ENCODE data around the gene MS4A3. TPM values are rescaled to one million over a fixed set of nuclear protein-coding genes. Genes with fewer than 3 reads are reported as not detected.

MS4A3 gene
- total and polyA plus RNA-seq, 11 donors, result 0.11 to 1.4 TPM; not detected in 9

DNA sequence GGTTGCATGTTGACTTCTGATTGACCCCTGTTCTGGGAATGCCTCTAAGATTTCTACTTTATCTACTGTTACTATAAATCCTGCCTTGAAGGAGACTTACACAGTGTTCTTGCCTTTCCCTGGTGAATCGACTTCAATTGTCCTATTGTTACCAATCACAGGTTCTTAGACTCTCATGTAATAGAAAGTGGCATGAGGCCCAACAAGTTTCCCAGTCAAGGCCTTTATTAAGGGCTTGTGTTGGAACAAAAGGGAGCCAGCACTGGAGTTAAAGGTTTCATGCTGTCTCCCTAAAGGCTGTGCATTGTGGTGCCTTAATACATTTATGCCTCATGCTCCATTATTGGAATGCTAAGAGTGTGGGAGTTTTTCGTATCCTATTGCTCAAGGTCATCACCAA, 55.3 kb downstream of the MS4A3 start:
- no peaks in the 10 kb centered on the region for H3K36me3 ChIP-seq
- WGBS, 4 donors, result 65 to 81% (median 72%) methylated on average over 2 of the region's 2 CpGs
- no peak overlapping the region for H3K4me3 ChIP-seq
- no peak overlapping the region for H3K27ac ChIP-seq
- no peak for TF ChIP-seq POLR2A (IDR thresholded peaks at IDR 0.05)
- TF ChIP-seq, protein P1, sequence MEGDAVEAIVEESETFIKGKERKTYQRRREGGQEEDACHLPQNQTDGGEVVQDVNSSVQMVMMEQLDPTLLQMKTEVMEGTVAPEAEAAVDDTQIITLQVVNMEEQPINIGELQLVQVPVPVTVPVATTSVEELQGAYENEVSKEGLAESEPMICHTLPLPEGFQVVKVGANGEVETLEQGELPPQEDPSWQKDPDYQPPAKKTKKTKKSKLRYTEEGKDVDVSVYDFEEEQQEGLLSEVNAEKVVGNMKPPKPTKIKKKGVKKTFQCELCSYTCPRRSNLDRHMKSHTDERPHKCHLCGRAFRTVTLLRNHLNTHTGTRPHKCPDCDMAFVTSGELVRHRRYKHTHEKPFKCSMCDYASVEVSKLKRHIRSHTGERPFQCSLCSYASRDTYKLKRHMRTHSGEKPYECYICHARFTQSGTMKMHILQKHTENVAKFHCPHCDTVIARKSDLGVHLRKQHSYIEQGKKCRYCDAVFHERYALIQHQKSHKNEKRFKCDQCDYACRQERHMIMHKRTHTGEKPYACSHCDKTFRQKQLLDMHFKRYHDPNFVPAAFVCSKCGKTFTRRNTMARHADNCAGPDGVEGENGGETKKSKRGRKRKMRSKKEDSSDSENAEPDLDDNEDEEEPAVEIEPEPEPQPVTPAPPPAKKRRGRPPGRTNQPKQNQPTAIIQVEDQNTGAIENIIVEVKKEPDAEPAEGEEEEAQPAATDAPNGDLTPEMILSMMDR (IDR thresholded peaks at IDR 0.05), result no peak
- DNase-seq, result no peak
- no peaks in the 10 kb centered on the region for H3K4me1 ChIP-seq
- ATAC-seq, result no peak
- H3K9me3 ChIP-seq, result no peaks in the 10 kb centered on the region
- intact Hi-C loops (cut with DNase I), result no loop called here
- H3K27me3 ChIP-seq, result no peaks in the 10 kb centered on the region

DNA sequence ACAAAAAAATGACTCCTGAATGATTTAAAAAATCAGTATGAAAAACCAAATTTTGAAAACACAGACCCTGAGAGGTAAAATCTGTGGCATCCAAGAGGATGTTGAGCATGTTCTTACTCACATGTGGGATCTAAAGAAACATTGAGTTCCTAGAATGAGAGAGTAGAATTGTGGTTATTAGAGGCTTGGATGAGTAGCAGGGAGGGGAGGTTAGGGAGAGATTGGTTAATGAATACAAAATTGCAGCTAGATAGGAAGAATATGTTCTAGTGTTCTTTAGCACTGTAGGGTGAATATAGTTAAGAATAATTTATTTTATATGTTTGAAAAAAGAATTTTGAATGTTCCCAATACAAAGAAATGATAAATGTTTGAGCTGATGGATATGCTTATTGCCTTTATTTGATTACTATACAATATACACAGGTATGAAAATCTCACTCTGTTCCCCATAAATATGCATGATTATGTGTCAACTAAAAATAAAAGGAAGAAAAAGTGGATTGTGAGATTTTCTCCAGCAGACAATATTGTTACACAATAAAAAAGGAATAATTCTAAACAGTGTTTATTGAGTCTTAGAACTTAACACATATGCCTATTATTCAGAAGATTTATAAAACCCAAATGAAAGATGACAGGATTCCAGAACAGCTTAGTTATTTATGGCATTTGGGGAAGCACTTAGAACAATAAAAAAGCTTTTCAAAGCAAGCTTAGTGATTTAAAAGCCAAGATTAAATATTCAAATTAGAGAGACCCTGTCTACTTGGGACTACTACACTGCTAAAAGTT, 60.7 kb downstream of the MS4A3 start:
- no peak overlapping the region for H3K27ac ChIP-seq

DNA sequence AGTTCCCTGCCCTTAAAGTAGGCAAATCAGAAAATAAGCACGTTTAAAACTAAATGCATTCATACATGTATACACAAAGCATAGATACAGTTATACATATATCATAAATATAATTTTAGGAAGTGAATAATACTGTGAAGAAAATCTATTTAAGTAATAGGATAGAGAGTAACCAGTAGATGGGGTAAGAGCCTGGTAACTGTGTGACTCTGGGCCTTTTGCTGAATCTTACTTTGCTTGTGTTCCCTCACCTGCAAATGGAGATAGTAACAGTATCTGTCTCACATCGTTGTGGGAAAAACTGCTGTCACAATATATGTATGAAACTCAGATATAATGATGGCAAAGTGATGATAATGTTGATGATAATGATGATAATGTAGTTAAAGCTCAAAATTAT, 61.9 kb downstream of the MS4A3 start:
- 53 to 64% (median 58%) methylated on average over 2 of the region's 2 CpGs for WGBS, 4 donors
- no peak overlapping the region for H3K27ac ChIP-seq
- ATAC-seq (no peak), DNase-seq (no peak)
- no peaks in the 10 kb centered on the region for H3K9me3 ChIP-seq
- H3K4me1 ChIP-seq, result no peaks in the 10 kb centered on the region
- no peaks in the 10 kb centered on the region for H3K27me3 ChIP-seq
- H3K4me3 ChIP-seq, result no peak overlapping the region
- intact Hi-C loops (cut with DNase I), result no loop called here
- H3K36me3 ChIP-seq, result no peaks in the 10 kb centered on the region
- TF ChIP-seq POLR2A (IDR thresholded peaks at IDR 0.05), result no peak
- TF ChIP-seq, protein P1 (IDR thresholded peaks at IDR 0.05), result peak in 3 of 12 donors; percentile 9 to 19 (median 11)

More for the DNA sequence above, 60.7 kb downstream of the MS4A3 start:
- no peaks in the 10 kb centered on the region for H3K4me1 ChIP-seq
- intact Hi-C loops (cut with DNase I), result no loop called here
- no peaks in the 10 kb centered on the region for H3K36me3 ChIP-seq
- TF ChIP-seq, protein P1 (IDR thresholded peaks at IDR 0.05), result no peak
- no peak for TF ChIP-seq POLR2A (IDR thresholded peaks at IDR 0.05)
- H3K27me3 ChIP-seq, result no peaks in the 10 kb centered on the region
- ATAC-seq (no peak), DNase-seq (no peak)
- H3K9me3 ChIP-seq, result no peaks in the 10 kb centered on the region
- no peak overlapping the region for H3K4me3 ChIP-seq

DNA sequence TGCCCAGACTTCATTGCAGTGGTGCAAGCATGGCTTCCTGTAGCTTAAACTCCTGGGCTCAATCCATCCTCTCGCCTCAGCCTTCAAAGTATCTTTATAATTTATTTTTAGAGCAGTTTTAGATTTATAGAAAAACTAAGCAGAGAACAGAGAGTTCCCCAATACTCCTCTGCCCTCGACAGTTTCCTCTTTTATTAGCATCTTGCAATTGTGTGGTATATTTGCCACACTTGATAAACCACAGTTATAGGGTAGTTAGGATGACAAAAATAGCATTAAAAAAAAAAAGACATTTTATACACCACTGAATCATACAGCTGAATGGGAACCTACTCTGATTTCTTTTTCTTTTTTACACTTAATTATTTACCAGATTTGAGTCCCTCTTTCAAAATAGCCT, 63.2 kb downstream of the MS4A3 start:
- Histone ChIP-seq H3K9me3 (no peaks in the 10 kb centered on the region), H3K36me3 (no peaks in the 10 kb centered on the region), H3K4me3 (no peak overlapping the region), H3K27me3 (no peaks in the 10 kb centered on the region), H3K27ac (no peak overlapping the region), H3K4me1 (no peaks in the 10 kb centered on the region)
- intact Hi-C loops (cut with DNase I), result no loop called here
- 77 to 89% (median 81%) methylated on average over 2 of the region's 2 CpGs for WGBS, 4 donors
- no peak for DNase-seq
- no peak for ATAC-seq
- TF ChIP-seq, protein P1 (IDR thresholded peaks at IDR 0.05), result no peak
- no peak for TF ChIP-seq POLR2A (IDR thresholded peaks at IDR 0.05)

Other genes with a start within 250 kb of the MS4A3 start
- gene MRPL16, start 245.9 kb upstream of the MS4A3 start, total RNA-seq, result 100 to 1,000 TPM in 1 of 9 donors, 10 to 100 TPM in 8; 59.3 to 117 (median 84.9) TPM
- 100 to 1,000 TPM in 1 of 2 donors, 10 to 100 TPM in 1; 73.6 to 124 TPM for gene MRPL16, start 245.9 kb upstream of the MS4A3 start, polyA plus RNA-seq
- gene CBLIF, start 211.2 kb upstream of the MS4A3 start, total RNA-seq, result not detected
- gene CBLIF, start 211.2 kb upstream of the MS4A3 start, polyA plus RNA-seq, result not detected
- under 1 TPM in 1 of 9 donors, not detected in 8; 0.53 TPM for gene TCN1, start 190.2 kb upstream of the MS4A3 start, total RNA-seq
- gene TCN1, start 190.2 kb upstream of the MS4A3 start, polyA plus RNA-seq, result under 1 TPM in 1 of 2 donors, not detected in 1; 0.11 TPM
- gene OOSP3, start 177.9 kb upstream of the MS4A3 start, total RNA-seq, result not detected
- not detected for gene OOSP3, start 177.9 kb upstream of the MS4A3 start, polyA plus RNA-seq
- under 1 TPM in 1 of 9 donors, not detected in 8; 0.38 TPM for gene OOSP1, start 118.2 kb upstream of the MS4A3 start, total RNA-seq
- gene OOSP1, start 118.2 kb upstream of the MS4A3 start, polyA plus RNA-seq, result not detected
- not detected for gene OOSP4A, start 92.6 kb upstream of the MS4A3 start, total RNA-seq
- not detected for gene OOSP4A, start 92.6 kb upstream of the MS4A3 start, polyA plus RNA-seq
- not detected for gene OOSP4B, start 39.5 kb upstream of the MS4A3 start, total RNA-seq
- gene OOSP4B, start 39.5 kb upstream of the MS4A3 start, polyA plus RNA-seq, result not detected
- gene OOSP2, start 16.3 kb upstream of the MS4A3 start, total RNA-seq, result not detected
- gene OOSP2, start 16.3 kb upstream of the MS4A3 start, polyA plus RNA-seq, result not detected
- under 1 TPM in 8 of 9 donors, not detected in 1; 0.05 to 0.57 (median 0.19) TPM for gene MS4A2, start 32.0 kb downstream of the MS4A3 start, total RNA-seq
- under 1 TPM; 0.01 to 0.04 TPM for gene MS4A2, start 32.0 kb downstream of the MS4A3 start, polyA plus RNA-seq
- gene MS4A6A, start 126.4 kb downstream of the MS4A3 start, total RNA-seq, result 100 to 1,000 TPM in 2 of 9 donors, 10 to 100 TPM in 7; 12.4 to 279 (median 30.7) TPM
- gene MS4A6A, start 126.4 kb downstream of the MS4A3 start, polyA plus RNA-seq, result 10 to 100 TPM; 11.7 to 23.0 TPM
- 1 to 10 TPM in 2 of 9 donors, under 1 TPM in 6, not detected in 1; 0.34 to 3.4 (median 0.71) TPM for gene MS4A4E, start 186.5 kb downstream of the MS4A3 start, total RNA-seq
- gene MS4A4E, start 186.5 kb downstream of the MS4A3 start, polyA plus RNA-seq, result 1 to 10 TPM in 1 of 2 donors, under 1 TPM in 1; 0.18 to 1.1 TPM
- 10 to 100 TPM in 4 of 9 donors, 1 to 10 TPM in 5; 4.1 to 72.2 (median 10.0) TPM for gene MS4A4A, start 224.0 kb downstream of the MS4A3 start, total RNA-seq
- gene MS4A4A, start 224.0 kb downstream of the MS4A3 start, polyA plus RNA-seq, result 1 to 10 TPM; 4.3 to 8.0 TPM